Stimulated activated CD4-positive, alpha-beta T cell treated with anti-CD3 and anti-CD28 coated beads, Interleukin-15, amount 100 ng/mL, for 24 hours (primary cell): Measurements from ENCODE around the gene CAPN2.

Experiments used
- DNase-seq: peaks from one replicate; pipeline ENCODE4 v3.0.0-alpha.2; 2020

CAPN2 gene

DNA sequence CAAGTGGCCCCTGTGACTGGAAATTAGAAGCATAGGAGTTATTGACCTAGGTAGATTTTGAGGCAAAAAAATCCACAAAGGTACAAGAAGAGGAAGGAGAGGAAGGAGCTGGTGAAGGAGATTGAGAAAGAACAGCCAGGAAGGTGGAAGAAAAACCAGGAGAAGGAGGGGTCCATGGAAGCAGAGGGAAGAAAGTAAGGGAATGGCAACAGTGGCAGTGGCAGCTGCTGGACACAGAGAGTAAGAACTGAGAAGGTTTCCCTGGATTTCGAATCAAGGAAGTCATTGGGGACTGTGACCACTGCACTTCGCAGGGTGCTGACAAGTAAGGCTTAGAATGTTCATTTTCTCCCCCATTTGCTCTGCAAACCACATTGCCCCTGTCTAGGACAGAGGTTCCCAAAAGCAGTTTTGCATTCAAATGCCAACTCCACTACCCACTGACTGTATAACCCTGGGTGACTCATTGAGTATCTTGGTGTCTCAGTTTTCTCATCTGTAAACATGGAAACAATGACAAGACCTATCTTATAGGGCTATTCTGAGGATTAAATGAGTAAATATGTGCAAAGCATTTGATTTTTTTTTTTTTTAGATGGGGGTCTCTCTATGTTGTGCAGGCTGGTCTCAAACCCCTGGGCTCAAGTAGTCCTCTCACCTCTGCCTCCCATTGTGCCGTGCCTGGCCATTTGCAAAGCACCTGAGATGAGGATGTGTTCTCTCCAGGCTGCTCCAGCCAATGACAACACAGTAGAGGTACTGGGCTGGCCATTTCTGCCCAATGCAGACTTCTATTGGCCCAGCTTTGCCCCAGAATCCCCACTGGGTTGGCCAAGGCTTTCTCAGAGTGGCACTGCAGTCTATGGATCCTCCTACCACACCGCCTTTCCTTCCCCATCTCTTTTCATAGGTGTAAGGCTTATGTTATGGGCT, 9.3 kb upstream of the CAPN2 start:
- DNase-seq = peak; percentile 23

DNA sequence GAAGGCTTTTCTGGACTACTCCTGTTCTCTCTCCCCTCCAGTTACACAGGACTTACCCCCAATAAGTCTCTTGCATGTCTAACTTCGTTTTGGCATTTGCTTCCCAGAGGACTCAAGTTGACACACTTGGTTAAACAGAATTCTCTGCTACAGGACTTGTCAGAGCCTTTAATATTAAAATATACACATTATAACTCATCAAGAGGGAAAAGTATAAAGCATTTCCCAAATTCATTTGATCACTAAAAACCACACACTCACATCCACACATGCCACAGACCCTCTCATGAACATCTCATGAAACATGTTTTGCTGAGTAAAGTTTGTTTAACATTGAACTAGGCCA, 8.7 kb upstream of the CAPN2 start:
- DNase-seq = no peak

DNA sequence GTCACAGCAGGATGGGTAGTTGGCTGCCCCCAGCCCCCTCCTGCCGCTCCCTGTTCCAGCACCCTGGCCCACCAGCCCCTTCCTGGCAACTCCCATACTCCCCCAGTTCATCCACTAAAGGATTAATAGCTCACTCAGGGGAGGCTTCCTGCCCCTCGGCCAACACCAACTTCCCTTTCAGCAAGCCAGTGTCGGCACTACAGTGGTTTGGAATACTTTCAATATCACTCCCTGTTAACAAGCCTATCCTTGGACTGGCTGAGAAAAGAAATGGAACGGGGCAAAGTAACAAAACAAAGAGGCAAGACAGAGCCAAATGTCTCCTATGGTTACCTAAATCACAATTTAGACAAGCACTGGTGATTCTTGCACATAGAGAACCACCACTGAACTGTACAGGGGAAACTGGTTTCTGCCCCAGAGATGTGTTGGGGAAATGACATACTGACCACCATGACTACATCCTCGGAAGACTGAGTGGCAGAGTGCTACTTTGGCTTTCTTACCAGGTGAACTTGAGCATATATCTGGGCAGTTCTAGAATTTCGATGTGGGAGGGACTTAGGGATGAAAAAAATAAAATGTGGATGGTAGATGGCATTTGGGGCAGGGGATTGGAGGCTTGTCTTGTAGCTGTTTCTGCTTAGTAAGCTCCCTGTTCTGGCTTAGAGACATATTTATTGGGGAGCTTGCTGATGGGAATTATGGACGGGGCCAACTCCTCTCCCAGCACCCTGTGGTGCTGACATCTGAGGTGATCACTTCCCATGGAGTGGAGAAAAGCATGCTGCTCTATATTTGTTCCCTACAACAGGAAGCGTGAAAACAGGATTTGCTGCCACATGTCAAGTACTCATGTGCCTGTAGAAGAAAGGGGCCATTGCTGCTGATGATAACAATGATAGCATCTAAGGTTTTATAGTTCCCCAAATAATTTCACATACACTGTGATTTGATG, 7.1 kb upstream of the CAPN2 start:
- DNase-seq = no peak

DNA sequence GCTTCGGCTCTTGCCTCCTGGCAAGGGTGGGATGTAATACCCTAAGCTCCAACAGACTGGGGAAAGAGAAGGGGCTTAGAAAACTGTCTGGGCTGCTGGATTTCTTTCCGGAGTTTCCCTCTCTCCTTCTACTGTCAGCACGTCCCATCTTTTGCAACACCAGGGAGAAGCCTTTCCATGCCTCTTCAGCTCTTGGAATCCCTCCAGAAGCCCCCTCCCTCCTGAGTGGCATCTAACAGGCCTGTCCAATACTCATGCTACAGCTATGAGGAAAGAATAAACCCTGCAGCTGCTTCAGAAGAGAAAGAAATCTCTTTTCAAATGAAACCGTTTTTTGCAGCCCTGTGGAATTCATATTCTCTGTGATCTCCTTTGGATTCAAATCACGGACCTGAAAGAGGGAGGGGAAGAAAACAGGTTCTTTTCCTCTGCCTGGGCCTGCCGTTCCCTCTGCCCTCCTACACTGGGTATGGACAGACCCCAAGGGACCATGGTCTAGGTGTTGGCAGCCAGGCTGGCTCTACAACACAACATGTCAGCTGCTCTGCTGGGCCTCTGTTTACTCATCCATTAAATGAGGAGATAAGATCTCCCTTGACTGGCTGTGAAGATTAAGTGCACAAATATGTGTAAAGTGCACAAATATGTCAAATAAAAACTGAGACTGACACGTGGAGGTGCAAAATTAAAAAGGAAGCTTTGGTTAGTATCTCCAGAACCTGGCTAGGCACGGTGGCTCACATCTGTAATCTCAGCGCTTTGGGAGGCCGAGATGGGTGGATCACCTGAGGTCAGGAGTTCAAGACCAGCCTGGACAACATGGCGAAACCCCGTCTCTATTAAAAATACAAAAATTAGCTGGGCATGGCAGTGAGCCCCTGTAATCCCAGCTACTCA, 6.0 kb upstream of the CAPN2 start:
- no peak for DNase-seq

DNA sequence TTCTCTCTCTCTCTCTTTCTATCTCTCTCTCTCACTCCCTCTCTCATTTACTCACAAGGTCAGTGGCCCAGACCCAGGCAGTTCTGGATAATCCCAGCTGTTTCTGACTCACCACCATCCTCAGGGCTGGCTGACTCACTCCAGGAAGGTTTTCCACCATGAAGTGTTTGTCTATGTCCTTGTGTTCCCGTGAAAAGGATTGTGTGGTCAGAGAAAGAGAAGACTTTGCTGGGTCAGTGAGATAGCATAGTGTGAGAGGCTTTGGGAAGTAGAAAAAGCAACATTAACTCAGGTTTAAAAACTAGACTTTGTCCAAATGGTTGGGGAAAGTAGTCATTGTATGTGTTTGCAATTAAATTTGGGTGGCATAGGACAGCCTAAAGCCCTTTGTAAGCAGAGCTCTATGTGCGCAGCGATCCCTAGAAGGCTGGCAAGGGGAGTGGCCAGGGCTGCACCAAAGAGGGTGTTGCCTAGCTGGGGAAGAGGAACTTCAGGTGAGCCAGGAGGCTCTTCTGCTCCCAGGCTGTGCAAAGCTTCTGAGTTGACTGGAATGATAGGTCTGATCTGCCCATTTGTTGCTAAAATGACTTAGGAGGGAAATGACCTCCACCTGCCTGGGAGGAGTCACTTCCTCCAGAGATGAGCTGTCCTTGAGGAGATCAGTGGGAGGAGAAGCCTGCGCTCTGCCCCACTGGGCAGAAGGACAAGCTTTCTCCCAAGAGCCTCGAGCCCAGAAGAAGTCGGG, 4.9 kb upstream of the CAPN2 start:
- no peak for DNase-seq

DNA sequence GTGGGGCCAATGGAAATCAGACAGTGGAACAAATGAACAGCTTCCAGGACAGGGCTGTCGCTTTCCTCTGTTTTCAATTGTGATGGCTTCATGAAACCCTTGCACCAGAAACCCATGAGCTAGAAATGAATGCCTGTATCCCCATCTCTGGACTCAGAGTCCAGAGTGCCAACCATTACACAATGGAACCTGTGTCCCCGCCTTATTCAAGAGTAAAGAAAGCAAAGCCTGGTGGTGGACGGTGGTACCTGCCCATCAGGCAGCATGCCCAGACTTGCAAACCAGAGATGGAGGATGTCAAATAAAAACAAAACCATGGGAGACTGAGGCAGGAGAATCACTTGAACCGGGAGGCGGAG, 4.4 kb upstream of the CAPN2 start:
- DNase-seq = no peak

DNA sequence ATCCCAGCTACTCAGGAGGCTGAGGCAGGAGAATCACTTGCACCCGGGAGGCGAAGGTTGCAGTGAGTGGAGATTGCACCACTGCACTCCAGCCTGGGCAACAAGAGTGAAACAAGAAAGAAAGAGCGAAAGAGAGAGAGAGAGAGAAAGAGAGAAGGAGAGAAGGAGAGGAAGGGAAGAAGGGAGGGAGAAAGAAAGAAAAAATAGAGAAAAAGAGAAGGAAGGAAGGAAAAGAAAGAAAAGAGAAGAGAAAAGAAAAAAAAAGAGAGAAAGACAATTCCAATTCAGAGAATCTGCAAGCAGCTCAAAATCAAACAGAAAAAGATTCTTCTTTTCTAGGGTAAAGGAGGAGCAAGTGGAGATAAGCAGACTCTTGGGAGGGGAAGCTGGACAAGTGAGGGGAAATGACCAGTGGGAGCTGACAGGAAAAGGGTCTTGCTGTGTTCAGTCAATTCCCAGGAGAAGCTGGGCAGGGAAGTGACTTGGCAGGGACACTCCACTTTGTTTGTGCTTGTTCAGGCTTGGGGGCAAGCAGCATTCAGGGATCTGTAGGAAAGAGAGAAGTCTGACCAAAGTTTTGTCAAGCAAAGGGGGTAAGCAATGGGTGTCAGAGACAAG, 3.6 kb upstream of the CAPN2 start:
- no peak for DNase-seq

DNA sequence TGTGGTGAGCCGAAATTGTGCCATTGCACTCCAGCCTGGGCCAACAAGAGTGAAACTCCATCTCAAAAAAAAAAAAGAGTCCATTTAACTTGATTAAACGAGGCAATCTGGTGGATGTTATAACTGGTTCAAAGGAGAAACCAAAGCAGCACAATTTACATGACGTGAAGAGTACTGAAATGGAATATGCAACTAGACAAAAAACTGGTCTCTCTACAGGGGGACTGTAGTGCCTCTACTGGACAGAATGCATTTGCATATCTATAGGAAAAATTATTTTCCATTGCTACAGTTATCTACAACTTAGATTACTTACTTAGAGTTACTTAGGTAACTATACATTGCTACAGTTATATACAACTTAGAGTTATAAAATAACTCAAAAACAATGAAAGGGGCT, 2.7 kb upstream of the CAPN2 start:
- no peak for DNase-seq

DNA sequence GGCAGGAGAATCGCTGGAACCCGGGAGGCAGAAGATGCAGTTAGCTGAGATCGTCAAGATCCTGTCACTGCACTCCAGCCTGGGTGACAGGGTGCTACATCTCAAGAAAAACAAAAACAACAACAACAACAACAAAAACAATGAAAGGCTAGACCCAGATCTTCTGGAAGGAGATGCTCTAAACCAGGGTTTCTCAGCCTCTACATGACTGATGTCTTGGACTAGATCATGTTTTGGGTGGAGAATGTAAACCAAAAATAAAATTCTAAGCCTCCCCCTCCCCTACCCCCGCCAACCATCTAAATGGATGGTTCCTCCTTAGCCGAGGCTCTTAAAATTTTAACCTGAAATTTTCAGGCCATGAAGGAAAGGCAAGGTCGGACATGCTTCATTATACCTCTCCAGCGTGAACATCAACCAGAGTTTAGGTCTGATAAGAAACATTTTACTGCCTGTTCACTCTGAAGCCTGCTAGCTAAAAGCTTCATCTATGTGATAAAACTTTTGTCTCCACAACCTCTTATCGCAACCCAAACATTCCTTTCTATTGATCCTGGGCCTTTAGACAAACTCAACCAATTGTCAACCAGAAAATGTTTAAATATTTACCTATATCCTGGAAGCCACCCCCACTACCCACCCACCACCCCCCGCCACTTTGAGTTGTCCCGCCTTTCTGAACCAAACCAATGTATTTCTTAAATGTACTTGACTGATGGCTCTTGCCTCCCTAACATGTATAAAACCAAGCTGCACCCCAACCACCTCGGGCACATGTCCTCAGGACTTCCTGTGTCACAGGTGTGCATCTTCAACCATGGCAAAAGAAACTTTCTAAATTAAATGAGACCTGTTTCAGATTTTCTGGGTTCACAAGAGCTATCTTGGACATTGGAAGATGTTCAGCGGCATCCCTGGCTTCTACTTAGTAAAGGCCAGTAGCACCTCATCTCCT, 1.9 kb upstream of the CAPN2 start:
- no peak for DNase-seq

DNA sequence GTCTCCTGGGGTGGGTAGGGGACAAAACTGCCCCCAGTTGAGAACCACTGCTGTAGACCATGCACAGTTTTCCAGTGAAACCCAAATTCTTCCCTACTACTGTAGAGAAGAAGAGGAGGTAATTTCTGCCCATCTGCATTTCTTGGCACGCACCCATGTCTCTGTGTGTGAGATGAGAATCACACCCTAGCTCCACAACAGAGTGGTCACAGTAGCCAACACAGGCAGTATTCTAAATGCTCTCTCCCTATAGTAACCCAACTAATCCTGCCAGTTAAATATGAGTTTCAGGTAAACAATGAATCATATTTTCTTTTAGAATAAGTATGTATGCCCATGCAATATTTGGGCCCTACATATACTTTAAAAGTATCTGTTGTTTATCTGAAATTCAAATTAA, 1.2 kb upstream of the CAPN2 start:
- DNase-seq = no peak

DNA sequence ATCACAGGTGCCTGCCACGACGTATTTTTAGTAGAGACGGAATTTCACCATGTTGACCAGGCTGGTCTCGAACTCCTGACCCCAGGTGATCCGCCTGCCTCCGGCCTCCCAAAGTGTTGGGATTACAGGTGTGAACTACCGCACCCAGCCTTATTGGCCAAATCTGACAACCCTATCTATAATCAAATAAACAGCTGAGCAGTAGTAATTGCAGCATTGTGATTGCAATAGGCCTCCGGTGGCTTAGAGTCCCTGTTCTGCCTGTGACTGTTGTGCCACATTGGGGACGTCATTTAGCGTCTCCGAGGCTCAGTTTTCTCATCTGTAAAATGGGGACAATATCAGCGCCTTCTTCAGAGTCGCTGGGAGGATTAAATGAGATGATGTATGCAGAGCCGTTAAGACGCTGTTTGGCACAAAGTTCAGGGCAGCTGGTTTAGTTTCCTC, 569 bp upstream of the CAPN2 start:
- DNase-seq = no peak

DNA sequence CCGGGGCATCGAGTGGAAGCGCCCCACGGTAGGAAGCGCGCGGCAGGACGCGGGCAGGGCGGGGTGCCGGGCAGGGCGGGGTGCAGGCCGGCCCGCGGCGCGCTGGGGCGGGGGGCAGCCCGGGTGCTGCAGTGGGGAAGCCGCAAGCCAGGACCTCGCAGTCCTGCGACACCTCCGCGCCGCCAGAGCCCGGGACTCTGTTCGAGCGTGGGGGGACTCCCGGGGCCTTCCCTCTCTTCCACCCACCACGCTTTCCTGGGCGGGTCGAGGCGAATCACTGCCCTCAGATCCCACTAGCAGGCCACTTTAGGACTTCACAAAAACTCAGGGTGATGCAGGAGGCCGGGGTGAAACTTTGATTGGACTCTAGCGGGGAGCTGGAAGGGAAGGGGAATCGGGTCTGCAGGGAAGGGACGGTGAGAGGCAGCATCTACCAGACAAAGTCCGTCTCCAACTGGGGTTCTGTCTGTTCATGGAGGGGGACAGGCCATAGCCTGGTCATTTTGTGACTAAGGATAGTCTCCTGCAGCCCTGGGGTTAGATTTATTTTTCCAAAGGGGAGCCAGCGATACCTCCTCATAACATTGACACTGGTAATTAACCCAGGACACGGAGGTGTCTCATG, 623 bp downstream of the CAPN2 start:
- DNase-seq = peak; percentile 60

DNA sequence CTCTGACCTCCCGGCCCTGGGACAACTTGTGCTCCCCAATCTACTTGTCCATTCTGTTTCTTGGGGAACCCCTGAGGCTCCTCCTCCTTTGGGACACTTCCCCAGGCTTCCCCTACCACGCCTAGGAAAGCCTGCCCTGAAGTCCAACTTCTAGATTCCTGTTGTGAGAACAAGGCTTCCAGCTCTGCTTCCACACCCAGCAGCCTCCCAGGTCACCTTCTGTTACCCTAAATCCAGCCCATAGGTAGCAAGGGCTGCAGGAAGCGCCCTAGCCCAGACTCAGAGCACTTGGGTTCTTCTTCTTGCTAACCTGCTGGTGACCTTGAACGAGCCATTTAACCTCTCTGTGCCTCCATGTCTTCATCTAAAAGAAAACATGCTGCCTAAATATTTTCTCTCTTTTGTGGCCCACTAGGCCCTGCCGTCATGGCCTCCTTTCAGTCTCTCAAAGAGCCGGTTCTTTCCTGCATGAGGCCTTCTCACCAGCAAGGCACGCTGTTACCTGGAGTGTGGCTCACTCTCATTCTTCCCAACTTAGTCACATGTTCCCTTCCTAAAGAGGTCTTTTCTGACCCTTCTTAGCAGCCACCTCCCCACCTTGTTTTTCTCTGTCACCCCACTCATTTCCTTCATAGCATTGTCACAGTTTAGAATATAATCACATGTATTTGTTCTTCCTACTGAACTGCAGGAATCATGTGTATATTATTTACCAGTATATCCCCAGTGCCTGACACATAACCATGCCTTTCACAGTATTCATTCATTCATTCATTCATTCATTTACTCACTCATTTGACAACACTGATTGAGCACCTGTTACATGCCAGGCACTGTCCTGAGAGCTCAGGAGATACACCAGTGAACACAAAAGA, 1.4 kb downstream of the CAPN2 start:
- peak; percentile 20 for DNase-seq

DNA sequence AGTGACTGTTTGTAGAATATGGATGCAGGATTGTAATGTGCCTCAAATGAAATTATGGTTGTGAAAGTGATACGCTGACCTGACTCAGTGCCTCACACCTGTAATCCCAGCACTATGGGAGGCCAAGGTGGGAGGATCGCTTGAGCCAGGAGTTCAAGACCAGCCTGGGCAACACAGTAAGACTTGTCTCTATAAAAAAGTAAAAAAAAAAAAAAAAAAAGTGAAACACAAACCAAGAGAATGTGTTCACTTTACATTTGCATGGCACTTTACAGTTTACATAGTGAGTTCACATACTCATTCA, 2.0 kb downstream of the CAPN2 start:
- no peak for DNase-seq

DNA sequence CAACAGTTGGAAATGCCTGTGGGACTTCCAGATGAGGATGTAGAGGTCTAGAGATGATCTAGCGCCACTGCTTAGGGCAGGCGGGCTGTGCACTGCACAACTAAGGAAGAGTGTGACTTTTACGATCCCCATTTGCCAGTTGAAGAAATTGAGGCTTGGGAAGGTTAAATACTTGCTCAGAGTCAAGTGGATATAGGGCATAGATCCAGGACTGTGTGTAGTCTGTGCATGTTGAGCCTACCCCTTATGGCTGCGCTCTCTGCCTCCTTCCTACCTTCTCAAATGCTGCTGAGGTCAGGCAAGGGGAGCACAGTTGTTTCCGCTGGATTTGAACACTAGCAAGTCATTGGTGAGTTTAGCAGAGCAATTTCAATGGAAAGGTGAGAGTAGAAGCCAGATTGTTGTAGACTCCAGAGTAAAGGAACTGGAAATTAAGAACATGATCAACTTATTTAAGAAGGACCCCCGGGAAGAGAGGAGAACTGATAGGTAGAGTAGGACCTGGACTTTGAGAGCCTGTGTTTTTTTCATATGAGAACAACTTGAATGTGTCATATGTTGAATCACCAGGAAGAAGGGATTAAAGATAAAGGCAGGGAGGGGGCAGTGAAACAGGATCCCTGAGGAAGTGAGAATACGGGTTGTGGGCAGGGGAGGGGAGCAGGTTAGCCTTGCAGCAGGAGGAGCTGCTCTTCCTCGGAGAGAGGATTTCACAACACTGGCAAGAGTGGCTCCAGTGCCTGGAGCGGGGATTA, 2.7 kb downstream of the CAPN2 start:
- no peak for DNase-seq

DNA sequence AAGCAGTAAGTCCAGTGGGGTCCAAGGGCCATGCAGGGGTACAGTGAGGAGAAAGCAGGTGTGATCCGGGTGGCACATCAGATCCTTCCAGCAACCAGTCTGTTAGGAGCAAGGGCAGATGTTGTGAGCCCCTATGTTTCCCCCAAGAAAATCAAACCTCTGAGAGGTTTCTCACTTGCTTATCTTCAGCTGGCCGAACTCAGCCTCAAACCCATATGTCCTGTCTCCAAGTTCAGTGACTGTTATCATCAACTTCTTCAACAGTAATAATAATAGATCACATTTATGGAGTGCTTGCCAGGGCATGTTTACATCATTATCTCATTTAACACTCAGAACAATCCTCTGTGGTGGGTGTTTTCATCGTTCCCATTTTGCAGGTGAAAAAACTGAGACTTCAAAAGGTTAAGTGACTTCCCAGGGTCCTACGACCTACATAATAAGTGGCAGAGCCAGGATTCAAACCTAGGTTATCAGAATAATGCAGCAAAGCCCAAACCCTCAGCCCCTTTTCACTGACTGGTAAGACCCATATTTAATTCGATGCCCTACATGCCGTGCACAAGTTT, 3.3 kb downstream of the CAPN2 start:
- DNase-seq = no peak

DNA sequence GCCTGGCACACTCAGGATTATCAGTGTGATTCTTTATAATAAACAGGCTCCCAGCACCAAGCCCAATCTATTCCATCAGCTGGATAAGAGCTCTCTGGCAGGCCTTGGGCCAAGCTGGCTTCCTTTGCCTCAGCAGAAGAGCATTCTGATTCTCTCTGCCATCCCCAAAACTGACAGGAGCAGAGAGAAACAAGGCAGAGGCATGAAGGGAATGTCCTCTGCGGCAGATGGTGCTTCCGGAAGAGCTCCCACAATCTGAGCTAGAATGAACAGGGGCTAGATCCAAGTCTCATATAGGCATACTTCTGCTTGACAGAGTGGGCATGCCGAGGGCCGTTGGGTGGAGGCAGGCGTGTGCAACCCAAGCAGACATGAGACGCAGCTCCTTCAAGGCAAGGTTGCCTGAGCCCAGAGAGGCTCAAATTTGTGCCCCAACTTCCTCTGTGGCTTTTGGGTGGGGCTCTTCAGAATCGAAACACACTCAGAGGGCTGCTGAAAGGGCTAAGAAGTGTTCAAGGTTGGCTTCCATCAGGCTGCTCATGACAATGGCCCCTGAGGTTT, 4.0 kb downstream of the CAPN2 start:
- peak; percentile 49 for DNase-seq

DNA sequence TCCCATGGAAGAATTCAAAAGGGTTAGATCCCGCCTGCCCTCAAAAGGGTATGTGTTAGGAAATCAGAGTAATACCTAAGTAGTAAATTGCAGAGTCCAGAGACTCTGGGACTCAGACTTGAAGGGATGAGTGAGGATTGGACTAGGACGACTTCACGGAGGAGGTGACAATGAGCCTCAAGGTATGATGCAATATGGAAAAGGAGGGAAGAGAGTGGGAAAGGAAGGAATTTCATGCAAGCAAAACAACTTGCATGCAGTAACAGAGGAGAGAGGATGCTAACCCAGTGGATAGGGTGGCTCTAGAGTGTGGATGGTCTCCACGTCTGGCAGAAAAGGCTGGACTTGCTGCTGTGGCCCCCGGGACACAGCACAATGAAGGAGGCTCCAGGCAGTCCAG, 4.8 kb downstream of the CAPN2 start:
- DNase-seq = no peak
